ENCODE data around the gene FILIP1.

The FILIP1 gene

DNA sequence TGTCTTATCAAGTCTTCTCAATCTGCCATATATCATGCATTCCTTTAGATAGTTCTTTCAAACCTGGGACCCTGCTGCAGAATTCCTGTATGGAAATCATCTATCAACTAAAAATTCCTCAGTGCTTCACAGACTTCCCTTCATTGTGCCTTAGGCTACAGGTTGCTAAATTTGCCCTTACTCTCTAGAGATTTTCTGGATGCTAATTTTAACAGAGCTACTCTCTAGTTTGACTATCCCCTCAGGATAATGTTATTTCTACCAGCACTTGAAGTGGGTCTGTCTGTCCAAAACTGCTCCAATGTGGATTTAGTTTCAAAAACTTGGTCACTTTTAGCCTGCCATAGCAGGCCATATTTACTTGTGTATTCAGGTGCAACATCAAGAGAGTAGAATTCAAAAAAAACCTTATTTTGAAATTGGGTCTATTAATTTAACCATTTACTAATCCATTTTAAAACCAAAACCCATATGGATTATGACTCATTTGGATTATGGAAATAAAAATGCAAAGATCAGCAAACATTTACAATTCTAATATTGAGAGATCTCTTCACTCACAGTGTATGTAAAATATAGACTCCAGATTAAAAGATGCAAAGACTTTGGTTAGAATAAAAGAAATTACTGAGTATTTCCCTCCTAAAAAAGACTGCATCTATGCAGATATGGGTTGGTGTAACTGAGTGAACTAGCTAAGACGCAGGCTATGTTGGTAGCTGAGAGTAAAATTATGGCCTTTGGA is 236.1 kb downstream of the FILIP1 start:
- no peak for DNase-seq

DNA sequence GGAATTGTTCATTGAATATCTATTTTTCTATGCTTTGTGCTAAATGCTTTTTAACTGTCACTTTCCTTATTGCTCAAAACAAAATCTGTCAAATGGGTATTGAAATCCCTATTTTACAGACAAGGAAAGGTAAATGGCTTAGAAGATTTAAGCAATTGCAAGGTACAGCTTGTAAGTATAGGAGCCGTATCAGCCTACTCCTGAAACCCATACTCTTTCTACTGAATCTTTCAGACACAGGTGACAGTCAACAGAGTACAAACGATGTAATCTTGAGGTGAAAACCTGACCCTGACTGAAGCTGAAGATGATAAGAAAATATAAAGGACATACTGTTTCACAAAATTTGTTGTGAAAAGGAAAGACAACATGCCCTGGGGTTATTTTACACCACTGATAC is 243.0 kb downstream of the FILIP1 start:
- DNase-seq = no peak

DNA sequence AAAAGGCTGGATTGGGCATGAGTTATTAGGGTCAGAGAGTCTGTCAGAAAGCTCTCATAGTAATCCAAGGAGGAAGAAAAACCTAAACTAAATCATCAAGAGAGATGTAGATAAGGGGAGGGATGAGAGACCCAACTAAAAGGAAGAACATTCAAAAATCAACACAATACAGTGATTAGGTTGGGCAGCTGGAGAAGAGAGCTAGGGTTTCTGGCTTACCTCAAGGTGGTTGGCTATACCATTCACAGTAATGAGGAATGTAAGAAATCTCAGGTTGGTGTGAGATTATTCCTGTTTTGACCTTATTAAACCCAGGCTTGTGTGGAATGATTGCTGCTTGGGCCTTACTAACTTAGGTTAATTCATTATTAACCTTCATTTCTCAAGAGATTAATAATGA is 243.8 kb downstream of the FILIP1 start:
- DNase-seq = no peak

DNA sequence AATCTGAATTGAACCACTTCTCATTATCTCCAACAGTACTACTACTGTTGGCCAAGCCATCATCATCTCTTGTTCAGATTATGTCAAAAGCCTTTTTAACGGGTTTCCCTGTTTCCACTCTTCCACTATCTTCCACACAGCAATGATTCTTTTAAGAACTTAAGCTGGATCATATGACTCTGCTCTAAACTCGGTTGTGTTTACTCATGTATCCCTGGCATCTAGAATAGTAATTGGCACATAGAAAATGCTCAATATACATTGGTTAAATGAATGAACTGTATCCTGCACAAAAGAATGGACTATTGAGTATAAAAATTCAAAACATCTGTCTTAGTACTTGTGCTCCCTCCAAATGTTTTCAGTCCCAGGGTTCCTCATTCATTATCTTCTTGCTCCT is 247.2 kb downstream of the FILIP1 start:
- DNase-seq = no peak

DNA sequence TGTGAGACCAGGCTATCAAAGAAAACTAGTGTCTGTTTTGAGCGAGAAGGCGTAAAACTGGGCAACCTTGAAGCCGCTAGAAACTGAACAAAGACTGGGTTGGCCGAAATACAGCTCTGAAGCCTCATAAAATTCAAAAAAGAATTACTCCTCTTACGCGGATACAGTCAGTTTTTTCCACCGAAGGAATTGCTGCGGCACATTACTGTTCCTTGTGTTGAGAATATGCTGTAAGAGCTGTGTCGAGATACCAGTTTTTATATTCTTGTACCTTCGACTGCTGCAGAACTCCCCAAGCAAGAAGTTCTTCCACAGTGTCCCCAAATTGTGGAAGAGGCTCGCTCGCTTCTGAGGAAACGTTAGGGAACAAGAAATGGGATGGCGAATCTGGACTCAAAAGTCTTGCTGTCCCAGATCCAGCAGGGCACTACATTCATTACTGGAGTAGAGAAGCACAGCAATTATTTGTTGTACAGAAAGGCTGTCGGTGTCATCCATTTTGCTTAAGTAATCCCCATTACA is 249.5 kb downstream of the FILIP1 start:
- DNase-seq = no peak

DNA sequence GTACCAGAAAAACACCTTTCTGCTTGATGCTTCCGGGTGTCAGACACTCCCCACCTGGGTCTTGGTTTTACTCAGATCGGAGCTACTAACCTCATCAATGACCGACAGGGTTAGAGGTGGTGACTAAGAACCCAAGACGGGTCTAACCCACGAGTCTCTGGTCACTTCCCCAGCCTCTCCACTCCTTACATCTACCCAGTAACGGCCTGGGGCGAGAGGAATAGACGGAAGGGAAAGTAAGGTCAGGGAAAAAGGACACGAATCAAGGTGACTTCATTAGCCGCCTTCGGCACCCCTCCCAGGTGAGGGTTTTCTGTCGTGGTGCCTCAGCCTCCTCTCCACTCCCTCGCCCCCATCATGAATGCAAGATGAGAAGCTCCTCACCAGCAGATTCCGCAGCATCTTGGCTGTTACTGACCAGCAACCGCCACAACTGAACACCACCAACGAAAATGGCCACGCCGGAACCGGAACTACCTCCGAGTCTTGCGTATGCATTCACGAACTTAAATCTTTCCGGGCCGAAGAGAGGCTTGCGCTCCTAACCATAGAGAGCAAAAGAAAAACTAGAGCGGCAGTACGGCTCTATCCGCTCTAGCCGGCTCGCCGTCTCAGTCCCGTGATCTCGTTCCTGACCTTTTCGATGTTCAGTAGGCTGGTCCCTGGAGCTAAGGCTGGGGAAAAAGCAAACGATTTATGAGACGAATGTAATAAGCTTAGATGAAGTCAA is 250.1 kb downstream of the FILIP1 start, which contains the start of gene COX7A2:
TSS of gene COX7A2 (minus strand) at position 469 of the 730 bp plus-strand sequence. CDS start at position 402, 67 bp downstream.
- DNase-seq = peak; percentile 83

Measured in CD4-positive, alpha-beta T cell treated with Interleukin-6 for 4 hours (primary cell).